Omental fat pad (tissue), 4 donors: Measurements from ENCODE around the gene FAIM2. TPM values are rescaled to one million over a fixed set of nuclear protein-coding genes. Genes with fewer than 3 reads are reported as not detected.

Source experiments
- ATAC-seq: fragments of 150-250 bp; one replicate; pipeline ENCODE4 v1.9.1; 2016; ENCODE audit warnings: mild to moderate bottlenecking, moderate library complexity; ENCODE audit not compliant: low FRiP score
- DNase-seq: peaks from one replicate; pipeline ENCODE4 v3.0.0-alpha.2; 2019; ENCODE audit warnings: low spot score
- CTCF ChIP-seq, 3 donors: fragments of 450-650 bp; IDR thresholded peaks; one replicate each; pipeline ENCODE4 v1.5.1; 2016 to 2017; ENCODE audit warnings: antibody characterized with exemption in 3 of 3, mild to moderate bottlenecking in 3 of 3, moderate library complexity in 2 of 3
- total RNA-seq, 4 donors: library from RNA; depleted of rRNA; stranded (reverse); fragments of >200 nt; gene quantifications; one replicate each; pipeline ENCODE4 v1.1.0, GENCODE V29; 2016

Gene FAIM2
- total RNA-seq, 4 donors from 2014 or later, result 0.36 to 6.1 (median 3.1) TPM

GRCh38 chr12:49944718-49945117 is 41.0 kb upstream of the FAIM2 start:
- ATAC-seq, result no peak
- DNase-seq, result no peak
- no peak for TF ChIP-seq CTCF (IDR thresholded peaks at IDR 0.05)

- TF ChIP-seq CTCF (IDR thresholded peaks at IDR 0.05), result no peak
- ATAC-seq, result no peak
- no peak for DNase-seq
Observed at GRCh38 chr12:49944046-49944445, 40.3 kb upstream of the FAIM2 start.

GRCh38 chr12:49943625-49943960 is 39.9 kb upstream of the FAIM2 start:
- TF ChIP-seq CTCF (IDR thresholded peaks at IDR 0.05), result no peak
- ATAC-seq, result no peak
- DNase-seq, result no peak

GRCh38 chr12:49942921-49943624 is 39.4 kb upstream of the FAIM2 start:
- TF ChIP-seq CTCF (IDR thresholded peaks at IDR 0.05), result no peak
- no peak for DNase-seq
- ATAC-seq, result no peak

GRCh38 chr12:49942512-49942893 is 38.8 kb upstream of the FAIM2 start:
- TF ChIP-seq CTCF (IDR thresholded peaks at IDR 0.05), result no peak
- no peak for DNase-seq

GRCh38 chr12:49941556-49942511 is 38.1 kb upstream of the FAIM2 start:
- ATAC-seq (no peak), DNase-seq (no peak)
- TF ChIP-seq CTCF (IDR thresholded peaks at IDR 0.05), result no peak

More at GRCh38 chr12:49942512-49942893, 38.8 kb upstream of the FAIM2 start:
- ATAC-seq, result no peak
